ENCODE data around the gene RNF13. TPM values are rescaled to one million over a fixed set of nuclear protein-coding genes. Genes with fewer than 3 reads are reported as not detected.

The RNF13 gene
- total and polyA plus RNA-seq, 2 donors (not counting 1 experiment from before 2014, with no cell fraction given): 38.0 to 86.5 TPM

GRCh38 chr3:149909923-149910322 lies 96.9 kb downstream of the RNF13 start:
- TF ChIP-seq EZH2 (IDR thresholded peaks at IDR 0.05; ENCODE audit: borderline replicate concordance, insufficient read depth, low read depth, low read length, poor library complexity, severe bottlenecking): no peak
- TF ChIP-seq, protein P1, sequence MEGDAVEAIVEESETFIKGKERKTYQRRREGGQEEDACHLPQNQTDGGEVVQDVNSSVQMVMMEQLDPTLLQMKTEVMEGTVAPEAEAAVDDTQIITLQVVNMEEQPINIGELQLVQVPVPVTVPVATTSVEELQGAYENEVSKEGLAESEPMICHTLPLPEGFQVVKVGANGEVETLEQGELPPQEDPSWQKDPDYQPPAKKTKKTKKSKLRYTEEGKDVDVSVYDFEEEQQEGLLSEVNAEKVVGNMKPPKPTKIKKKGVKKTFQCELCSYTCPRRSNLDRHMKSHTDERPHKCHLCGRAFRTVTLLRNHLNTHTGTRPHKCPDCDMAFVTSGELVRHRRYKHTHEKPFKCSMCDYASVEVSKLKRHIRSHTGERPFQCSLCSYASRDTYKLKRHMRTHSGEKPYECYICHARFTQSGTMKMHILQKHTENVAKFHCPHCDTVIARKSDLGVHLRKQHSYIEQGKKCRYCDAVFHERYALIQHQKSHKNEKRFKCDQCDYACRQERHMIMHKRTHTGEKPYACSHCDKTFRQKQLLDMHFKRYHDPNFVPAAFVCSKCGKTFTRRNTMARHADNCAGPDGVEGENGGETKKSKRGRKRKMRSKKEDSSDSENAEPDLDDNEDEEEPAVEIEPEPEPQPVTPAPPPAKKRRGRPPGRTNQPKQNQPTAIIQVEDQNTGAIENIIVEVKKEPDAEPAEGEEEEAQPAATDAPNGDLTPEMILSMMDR (IDR thresholded peaks at IDR 0.05): no peak
- no peak for DNase-seq
- Histone ChIP-seq H3K79me2 (ENCODE audit: control insufficient read depth, insufficient read depth, low read length) (peaks cover 7% of the 10 kb centered on the region), H2AFZ (ENCODE audit: insufficient read depth, low read depth, low read length, poor library complexity, severe bottlenecking) (no peak overlapping the region), H3K4me1 (ENCODE audit: control insufficient read depth in 2 of 2, insufficient read depth in 2 of 2, low read length in 2 of 2) (no peaks in the 10 kb centered on the region), H3K27ac (ENCODE audit: low read length in 2 of 2) (no peak overlapping the region), H3K4me2 (replicated peaks; ENCODE audit: low read depth, low read length, poor library complexity, severe bottlenecking) (no peak overlapping the region), H3K4me3 (ENCODE audit: control extremely low read depth in 1 of 5, extremely low read depth in 1 of 5, insufficient read depth in 1 of 5, low read depth in 2 of 5, low read length in 4 of 5) (no peak overlapping the region), H3K27me3 (replicated peaks in 1 of 4; ENCODE audit: control extremely low read depth in 1 of 4, control insufficient read depth in 3 of 4, insufficient read depth in 4 of 4, low read length in 3 of 4) (no peaks in the 10 kb centered on the region), H3K9ac (ENCODE audit: low read length) (no peak overlapping the region), H4K20me1 (ENCODE audit: control insufficient read depth, insufficient read depth, low read length, poor library complexity, severe bottlenecking) (peaks cover 9% of the 10 kb centered on the region), H3K9me3 (ENCODE audit: control extremely low read depth in 1 of 3, control insufficient read depth in 2 of 3, insufficient read depth in 1 of 3, low read length in 2 of 3) (no peaks in the 10 kb centered on the region), H3K36me3 (replicated peaks in 1 of 2; ENCODE audit: control extremely low read depth in 1 of 2, control insufficient read depth in 1 of 2, extremely low read depth in 1 of 2, insufficient read depth in 2 of 2, low read length in 1 of 2) (peaks cover under 1 to 13% of the 10 kb centered on the region in 2 experiments)
- no peak overlapping the region for H3K27ac Mint-ChIP-seq
- POLR2A ChIA-PET: no interaction called here
- no peaks in the 10 kb centered on the region for H3K9me3 Mint-ChIP-seq (ENCODE audit: insufficient read depth)
- no peaks in the 10 kb centered on the region for H3K4me1 Mint-ChIP-seq
- ATAC-seq (ENCODE audit: low read depth): no peak
- 100% methylated on average over 1 of the region's 4 CpGs for WGBS (ENCODE audit: insufficient coverage)
- H3K27me3 Mint-ChIP-seq: no peaks in the 10 kb centered on the region
- CTCF ChIA-PET: interaction anchor here (0.8 to 1.2 kb wide), 3 partner anchors 28 to 146 kb away, joined by 3 read pairs; no protein-coding TSS in a partner anchor
- H3K4me3 Mint-ChIP-seq: no peak overlapping the region
- intact Hi-C loops (cut with micrococcal nuclease): no loop called here

- CTCF ChIA-PET: interaction anchor here (0.6 kb wide), 1 partner anchor 36 kb away, joined by 3 read pairs; no protein-coding TSS in a partner anchor
- Histone ChIP-seq H3K9ac (ENCODE audit: low read length) (no peak overlapping the region), H3K79me2 (ENCODE audit: control insufficient read depth, insufficient read depth, low read length) (no peaks in the 10 kb centered on the region), H3K4me1 (ENCODE audit: control insufficient read depth in 2 of 2, insufficient read depth in 2 of 2, low read length in 2 of 2) (no peaks in the 10 kb centered on the region), H3K9me3 (ENCODE audit: control extremely low read depth in 1 of 3, control insufficient read depth in 2 of 3, insufficient read depth in 1 of 3, low read length in 2 of 3) (no peaks in the 10 kb centered on the region), H3K27me3 (replicated peaks in 1 of 4; ENCODE audit: control extremely low read depth in 1 of 4, control insufficient read depth in 3 of 4, insufficient read depth in 4 of 4, low read length in 3 of 4) (no peaks in the 10 kb centered on the region), H3K27ac (ENCODE audit: low read length in 2 of 2) (no peak overlapping the region), H3K4me2 (replicated peaks; ENCODE audit: low read depth, low read length, poor library complexity, severe bottlenecking) (no peak overlapping the region), H4K20me1 (ENCODE audit: control insufficient read depth, insufficient read depth, low read length, poor library complexity, severe bottlenecking) (no peaks in the 10 kb centered on the region), H3K36me3 (replicated peaks in 1 of 2; ENCODE audit: control extremely low read depth in 1 of 2, control insufficient read depth in 1 of 2, extremely low read depth in 1 of 2, insufficient read depth in 2 of 2, low read length in 1 of 2) (peaks cover 10 to 12% of the 10 kb centered on the region in 2 experiments), H2AFZ (ENCODE audit: insufficient read depth, low read depth, low read length, poor library complexity, severe bottlenecking) (no peak overlapping the region), H3K4me3 (ENCODE audit: control extremely low read depth in 1 of 5, extremely low read depth in 1 of 5, insufficient read depth in 1 of 5, low read depth in 2 of 5, low read length in 4 of 5) (no peak overlapping the region)
- ATAC-seq (ENCODE audit: low read depth) (no peak), DNase-seq (no peak)
- POLR2A ChIA-PET: no interaction called here
- no peaks in the 10 kb centered on the region for H3K9me3 Mint-ChIP-seq (ENCODE audit: insufficient read depth)
- H3K4me3 Mint-ChIP-seq: no peak overlapping the region
- no peaks in the 10 kb centered on the region for H3K27me3 Mint-ChIP-seq
- no peak for TF ChIP-seq EZH2 (IDR thresholded peaks at IDR 0.05; ENCODE audit: borderline replicate concordance, insufficient read depth, low read depth, low read length, poor library complexity, severe bottlenecking)
- TF ChIP-seq, protein P1 (IDR thresholded peaks at IDR 0.05): no peak
- no peaks in the 10 kb centered on the region for H3K4me1 Mint-ChIP-seq
- no peak overlapping the region for H3K27ac Mint-ChIP-seq
- WGBS (ENCODE audit: insufficient coverage): no CpG with 5 or more reads among the region's 5 CpGs
- intact Hi-C loops (cut with micrococcal nuclease): no loop called here
Observed at GRCh38 chr3:149917124-149917667, 104.2 kb downstream of the RNF13 start.
